ENCODE data around the gene GRM7.

Gene GRM7

DNA sequence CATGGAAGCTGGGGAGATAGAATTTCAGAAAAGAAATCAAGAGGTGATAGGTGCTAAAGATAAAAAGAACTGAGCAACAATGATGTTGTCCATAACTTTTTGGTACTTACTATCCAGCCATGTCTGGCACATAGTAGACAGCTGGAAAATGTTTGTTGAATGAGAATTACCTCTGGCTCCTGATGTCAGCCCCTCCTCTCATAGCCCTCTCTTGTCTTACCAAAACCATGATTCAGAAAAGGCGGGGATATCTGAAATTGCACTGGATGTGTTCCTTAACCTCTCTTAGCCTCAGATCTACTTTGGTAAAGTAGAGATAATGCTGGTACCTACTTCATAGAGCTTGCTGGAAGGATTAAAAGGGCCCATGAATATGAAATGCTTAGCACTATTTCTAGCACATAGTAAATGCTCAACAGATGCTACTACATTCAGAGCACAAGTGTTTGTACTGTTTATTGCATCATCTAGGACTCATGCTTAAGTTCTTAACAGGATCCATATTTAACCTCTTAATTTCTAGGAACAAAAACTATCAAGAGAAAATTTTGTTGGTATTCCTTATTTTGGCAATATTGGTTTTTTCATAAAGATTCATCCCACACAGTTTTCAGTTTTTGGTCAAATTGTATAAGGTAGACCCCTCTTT lies 859.9 kb downstream of the GRM7 start:
- DNase-seq (ENCODE audit: low spot score) = no peak

DNA sequence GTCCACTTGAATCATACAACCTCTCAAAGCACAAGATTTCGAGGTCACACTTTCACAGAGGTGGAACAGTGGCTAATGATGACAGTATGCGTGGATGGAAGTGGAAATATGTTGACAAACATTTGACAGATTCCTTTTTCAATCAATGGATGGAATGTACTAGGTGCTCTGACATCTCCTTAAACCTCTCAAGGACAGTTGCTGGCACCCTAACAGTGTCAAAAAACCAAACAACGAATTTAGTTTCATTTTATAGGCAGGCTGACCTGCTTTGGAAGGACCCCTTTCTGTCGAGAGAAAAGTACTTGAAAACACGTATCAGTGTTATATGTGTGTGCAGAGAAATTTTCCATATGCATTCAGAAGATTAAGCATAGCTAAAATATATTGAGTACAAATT lies 861.0 kb downstream of the GRM7 start:
- DNase-seq (ENCODE audit: low spot score) = no peak

DNA sequence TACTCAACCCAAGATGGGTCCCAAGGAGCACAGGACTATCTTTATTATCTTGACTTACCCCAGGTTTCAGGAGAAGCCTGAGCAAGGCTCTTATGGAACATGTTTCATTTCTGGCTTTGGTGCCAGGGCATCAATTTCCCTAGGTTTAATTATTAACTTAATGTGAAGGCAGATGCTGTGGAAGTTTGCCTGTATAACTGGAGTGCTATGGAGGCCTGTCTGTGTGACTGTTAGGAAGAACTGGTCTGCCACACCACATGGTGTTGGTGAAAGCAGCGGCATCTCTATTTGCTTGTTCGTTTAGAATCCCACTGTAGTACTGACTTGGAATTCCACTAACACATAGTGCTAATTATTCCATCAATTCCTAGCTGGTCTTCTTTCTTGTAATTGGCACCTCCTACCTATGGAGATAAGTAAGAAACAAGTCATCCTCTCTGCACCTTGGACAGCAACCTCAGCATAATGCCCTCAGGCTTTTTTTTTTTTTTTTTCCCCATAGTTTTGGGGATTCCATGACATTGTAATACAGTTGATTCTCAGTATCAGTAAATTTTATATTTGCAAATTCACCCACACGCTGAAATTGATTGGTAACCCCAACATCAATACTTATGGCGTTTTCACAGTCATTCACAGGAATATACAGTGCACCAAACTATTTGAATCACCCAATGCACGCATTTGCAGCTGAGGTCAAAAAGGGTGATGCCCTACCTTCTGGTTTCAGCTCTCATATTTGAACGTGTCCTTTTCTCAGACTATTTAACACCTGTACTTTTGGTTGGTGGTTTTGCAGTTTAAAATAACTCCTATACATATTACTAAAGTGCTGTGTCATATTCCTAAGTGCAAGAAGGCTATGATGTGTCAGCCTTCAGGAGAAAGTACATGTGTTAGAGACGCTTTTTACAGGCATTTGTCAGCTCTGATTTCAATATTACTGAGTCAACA lies 867.9 kb downstream of the GRM7 start:
- DNase-seq (ENCODE audit: low spot score) = no peak

DNA sequence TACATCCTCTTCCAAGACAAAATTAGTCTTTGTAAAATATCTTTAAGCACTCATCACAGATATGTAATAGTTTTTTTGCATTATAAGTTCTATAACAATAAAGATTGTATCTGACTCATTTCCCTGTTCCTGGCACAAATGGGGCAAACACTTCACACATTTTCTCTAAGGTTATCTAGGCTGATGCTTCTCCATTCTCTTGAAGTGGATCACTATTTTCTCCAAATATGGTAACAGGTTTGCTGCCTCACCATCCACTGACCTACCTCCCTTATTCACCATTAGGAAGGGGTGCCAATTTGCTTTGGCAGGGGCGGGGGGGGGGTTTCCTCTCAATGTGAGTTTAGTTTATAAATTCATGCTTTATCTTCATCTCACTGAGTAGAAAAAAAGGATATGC lies 873.0 kb downstream of the GRM7 start:
- no peak for DNase-seq (ENCODE audit: low spot score)

DNA sequence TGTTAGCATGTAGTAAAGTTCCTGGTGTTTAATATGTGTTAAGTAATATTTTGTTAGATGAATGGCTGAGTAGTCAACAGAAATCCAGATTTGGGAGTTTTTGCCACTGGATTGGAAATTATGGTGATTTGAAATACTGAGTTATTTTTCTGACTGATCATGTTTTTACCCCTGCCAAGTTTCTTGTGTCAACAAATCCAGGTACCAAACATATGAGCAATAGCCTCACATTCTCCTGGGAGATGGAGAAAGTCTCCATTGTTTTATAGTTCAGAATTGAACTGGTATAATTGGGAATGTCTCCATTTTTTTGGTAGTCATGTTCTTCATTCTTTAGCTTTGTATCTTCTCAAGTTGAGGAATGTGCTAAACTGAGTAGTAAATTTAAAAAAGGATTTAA lies 873.5 kb downstream of the GRM7 start:
- DNase-seq (ENCODE audit: low spot score) = no peak

DNA sequence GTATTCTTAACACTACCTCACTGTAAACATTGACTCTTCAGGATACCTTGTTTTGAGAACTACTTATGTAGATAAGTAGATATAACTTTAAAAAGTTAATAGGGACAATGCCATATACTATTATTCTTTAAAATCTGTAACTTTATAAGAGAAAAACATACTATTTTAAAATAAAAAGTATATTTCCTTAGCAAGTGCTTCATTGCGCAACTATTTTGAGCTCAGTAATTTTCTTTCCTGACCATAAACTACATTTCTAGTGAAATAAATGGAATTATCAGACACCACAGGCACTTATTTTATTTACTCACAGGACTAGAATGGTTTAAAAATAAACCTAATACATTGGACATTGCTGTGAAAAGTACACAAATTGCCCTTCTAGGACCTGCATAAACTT lies 876.3 kb downstream of the GRM7 start:
- no peak for DNase-seq (ENCODE audit: low spot score)

DNA sequence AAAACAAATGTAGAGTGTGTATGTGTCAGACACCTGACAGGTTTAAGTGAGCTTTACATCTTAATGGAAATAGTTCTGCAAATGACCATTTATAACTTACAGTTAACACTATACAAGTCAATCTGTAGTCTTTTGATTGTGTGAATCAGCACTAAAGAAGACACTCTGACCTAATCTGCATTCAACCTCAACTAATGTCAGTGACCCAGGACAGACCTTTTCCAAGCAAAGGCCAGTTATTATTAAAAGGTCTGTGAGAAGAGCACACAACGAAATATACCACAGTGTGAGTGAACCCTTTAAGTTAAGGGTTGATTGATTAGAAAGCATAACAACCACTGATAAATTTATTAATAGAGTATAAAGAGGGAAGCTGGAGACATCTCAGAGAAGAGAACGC lies 878.8 kb downstream of the GRM7 start:
- no peak for DNase-seq (ENCODE audit: low spot score)

DNA sequence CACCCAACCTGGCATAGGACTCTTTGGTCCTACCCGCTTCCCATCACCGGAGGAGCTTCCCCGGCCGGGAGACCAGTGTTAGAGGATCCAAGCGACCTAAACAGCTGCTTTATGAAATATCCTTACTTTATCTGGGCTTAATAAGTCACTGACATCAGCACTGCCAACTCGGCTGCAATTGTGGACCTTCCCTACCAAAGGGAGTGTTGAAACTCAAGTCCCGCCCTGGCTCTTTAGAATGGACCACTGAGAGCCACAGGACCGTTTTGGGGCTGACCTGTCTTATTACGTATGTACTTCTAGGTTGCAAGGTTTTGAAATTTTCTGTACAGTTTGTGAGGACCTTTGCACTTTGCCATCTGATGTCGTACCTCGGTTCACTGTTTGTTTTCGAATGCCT lies 879.5 kb downstream of the GRM7 start:
- no peak for DNase-seq (ENCODE audit: low spot score)

DNA sequence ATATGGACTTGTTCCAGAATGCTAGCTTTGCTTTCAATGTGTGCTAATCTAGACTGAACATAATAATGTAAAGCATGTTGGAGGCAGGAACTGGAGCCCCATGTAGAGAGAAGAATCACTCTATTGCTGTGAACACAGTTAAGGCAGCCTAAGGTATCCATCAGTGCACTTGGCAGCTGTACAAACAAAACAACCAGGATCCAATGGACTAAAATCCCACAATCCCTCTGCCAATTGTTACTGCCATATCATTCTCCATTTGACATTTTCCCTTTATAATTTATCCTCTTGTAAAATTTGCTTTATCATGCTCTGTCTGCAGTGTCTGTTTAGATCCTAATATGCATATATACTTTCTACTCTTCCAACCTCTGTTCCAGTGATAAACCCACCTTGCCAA lies 883.9 kb downstream of the GRM7 start:
- no peak for DNase-seq (ENCODE audit: low spot score)

DNA sequence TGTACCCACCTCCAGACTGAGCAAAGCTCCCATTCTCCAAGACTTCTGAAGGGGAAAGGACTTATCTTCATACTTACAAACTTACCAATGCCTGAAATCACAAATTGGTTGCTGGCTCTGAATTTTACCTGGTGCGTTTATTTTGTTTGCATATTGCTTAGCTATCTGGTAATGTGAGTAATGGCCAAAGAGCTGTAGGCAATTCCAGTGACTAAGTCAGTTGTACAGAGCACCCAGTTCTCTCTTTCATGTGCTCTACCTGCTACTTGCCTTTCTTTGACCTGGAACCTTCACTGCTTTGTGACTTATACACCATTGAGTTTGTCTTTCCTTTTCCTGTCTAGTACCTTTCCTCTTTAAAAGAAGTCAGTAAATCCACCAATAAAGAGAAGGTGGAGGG lies 884.8 kb downstream of the GRM7 start:
- no peak for DNase-seq (ENCODE audit: low spot score)

DNA sequence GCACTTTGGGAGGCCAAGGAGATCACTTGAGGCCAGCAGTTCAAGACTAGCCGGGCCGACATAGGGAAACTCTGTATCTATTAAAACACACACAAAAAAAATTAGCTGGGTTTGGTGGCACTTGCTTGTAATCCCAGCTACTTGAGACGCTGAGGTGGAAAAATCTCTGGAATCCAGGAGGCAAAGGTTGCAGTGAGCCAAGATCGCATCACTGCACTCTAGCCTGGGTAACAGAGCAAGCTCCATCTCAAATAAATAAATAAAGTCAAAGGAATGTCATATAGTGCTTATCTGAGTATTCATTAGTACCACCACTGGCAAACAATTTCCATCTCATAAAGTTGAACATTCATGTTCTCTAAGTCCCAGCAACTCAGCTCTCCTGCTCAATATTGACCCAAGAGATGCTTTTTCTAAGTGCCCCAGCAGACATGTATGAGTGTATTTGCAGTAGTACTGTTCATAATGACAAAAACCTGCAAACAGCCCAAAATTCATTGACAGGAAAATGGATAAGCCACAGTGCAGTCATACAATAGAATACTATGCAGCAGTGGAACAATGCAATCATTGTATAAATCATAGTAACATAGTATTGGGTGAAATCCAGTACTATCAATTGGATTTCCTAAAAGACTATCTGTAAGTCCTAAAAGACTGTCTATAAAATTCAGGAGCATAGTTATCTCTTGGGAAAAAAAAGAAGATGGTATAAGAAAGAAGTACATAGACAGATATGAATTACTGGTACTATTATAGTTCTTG lies 889.2 kb downstream of the GRM7 start:
- DNase-seq (ENCODE audit: low spot score) = no peak

DNA sequence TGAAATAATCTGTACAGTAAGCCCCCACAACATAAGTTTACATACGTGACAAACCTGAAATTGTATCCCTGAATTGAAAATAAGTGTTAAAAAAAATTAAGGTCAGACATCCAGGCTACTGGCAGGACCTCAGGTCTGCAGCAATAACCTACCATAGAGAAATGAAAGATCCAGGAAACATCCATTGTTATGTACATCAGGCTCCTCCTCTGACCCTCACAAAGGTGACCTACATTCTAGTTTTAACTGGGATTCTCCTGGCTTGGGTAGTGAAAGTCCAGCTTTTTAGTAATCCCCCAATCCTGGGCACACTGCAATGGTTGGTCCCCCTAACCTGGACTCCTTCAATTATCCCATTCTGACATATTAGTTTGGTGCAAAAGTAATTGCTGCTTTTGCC lies 891.1 kb downstream of the GRM7 start:
- no peak for DNase-seq (ENCODE audit: low spot score)

DNA sequence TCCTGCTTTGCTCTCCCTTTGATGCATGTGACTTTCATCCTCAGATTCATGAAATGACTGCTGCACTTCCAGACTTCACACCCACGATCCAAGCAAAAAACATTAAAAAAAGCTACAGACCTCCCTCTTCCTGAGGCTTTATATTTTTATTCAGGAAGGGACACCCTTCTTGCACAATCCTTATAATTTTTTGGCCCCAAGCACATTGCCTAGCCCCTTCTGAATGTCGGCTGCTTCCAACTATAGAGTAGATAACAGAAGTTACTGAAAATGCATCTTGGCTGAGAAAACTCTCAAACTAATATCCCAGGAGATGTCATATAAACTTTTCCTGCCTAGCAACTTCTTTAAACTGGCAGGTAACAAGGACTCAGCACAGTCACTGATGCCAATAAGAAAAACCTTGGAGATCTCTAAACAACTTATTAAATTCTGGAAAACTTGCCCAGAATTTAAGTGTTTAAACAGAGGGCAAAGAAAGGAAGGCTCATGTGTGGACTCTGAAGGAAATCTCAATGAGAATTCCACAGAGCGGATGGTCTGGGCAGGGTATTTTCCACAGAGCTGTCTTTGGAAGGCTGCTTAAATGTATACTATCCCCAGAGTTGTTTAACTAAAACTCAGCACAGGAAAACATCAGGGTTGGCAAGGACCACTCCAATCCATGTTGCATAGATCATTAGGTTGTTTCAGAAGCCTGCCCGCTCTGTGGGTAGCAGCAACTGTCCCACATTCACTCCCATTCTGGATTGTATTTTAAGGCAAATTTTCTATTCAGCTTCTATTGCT lies 893.9 kb downstream of the GRM7 start:
- no peak for DNase-seq (ENCODE audit: low spot score)

DNA sequence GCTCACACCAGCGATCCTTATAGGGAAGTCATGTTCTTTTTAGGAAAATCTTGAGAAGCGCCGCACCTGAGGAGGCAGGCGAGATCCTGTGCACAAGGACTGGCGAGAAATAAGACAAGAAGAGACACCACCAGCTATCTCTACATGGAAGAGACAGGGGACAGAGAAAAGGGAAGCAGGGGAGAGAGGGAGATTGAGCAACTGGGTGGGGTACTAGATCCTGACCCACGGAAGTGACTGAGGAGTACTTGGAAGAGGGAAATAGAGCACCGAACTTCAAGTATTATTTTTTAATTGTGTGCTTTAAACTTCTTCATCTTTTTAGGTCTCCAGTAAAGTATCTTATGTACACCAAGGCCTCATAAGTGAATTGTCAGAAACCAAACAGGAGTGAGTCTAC lies 898.7 kb downstream of the GRM7 start:
- no peak for DNase-seq (ENCODE audit: low spot score)

DNA sequence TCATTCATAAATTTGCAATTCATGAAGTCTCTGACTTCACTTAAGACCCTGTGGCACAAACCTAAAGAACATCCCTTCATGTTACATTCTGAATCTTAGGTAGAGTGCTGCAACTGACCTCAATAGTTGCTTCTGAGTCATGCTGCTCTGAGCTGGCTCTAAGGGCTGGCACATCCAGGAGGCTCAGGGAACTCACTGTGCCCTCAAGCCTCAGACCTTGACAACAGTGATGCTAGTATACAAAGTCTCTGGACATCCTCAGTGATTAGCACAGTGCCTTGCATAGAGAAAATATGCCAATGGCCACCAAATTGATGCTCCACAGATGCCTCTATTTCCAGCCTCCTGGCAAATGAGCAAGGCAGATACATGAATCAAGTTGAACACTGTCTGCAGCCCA lies 899.8 kb downstream of the GRM7 start:
- no peak for DNase-seq (ENCODE audit: low spot score)

DNA sequence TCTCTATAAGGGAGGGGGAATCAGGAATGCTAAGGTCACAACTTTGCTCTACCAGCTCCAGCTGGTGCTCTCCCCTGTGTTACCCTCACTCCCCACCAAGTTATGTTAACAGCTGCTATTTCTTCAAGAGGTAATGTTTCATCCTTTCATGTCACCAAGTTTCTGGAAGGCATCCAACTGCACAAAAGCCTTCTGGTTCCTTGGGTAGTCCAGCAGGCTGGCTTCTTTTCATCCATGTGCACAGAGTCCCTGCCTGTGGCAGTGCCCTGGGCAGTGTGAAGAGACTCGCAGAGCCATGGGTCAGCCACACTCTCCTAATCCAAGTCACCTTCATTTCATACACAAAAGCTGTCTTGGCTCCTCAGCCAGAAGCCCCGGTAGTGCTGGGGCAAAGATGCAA lies 903.2 kb downstream of the GRM7 start:
- DNase-seq (ENCODE audit: low spot score) = no peak

DNA sequence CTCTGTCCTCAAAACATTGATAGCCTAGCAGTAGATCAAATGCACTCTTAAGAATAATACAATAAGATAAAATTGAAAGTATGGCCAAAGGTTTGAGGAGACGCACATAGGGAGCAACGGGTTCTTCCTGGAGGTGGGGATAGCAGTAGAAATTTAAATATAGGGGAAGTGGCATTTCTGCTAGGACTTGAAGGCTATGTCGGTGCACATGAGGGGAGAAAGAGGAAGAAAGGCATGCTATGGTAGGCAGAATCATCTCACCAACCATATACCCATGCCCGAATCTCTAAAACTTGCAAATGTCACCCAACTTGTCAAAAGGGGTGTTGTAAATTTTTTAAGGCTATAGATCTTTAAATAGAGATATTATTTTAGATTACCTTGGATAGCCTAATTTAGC lies 905.6 kb downstream of the GRM7 start:
- no peak for DNase-seq (ENCODE audit: low spot score)

DNA sequence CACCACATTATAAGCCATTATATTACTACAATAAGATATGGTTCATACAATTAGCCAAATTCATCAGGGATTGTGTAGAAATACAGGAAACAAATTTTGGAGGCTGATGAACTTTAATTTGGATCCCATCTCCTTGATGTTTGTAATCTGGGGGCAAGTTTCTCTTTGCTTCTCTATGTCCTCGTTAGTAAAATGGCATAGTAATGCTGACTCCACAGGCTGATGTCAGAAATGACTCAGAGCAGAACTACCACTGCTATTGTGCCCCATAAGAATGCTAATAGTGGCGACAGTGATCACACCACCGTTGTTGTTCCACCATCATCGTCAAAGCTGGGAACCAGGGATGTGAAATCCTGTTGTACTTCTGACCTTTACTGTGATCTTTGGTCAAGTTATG lies 918.4 kb downstream of the GRM7 start:
- DNase-seq (ENCODE audit: low spot score) = no peak

DNA sequence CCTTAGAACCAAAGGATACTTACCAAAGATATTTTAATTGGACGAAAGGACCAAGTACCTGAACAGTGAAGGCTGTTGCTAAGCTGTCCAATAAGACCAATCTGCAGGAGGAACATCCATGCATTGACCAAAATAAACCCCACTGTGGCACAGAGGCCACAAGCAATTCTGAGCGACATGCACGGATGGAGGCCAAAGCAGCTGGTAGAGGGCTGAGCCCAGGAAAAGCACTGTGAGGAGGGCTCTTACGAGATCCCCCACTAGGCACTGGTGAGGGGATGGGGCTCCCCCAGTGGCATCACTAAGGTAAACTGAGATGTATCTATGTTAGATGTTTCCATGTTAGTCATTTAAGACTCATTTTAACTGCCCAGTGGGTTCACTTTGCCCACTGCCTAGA lies 920.5 kb downstream of the GRM7 start:
- no peak for DNase-seq (ENCODE audit: low spot score)

DNA sequence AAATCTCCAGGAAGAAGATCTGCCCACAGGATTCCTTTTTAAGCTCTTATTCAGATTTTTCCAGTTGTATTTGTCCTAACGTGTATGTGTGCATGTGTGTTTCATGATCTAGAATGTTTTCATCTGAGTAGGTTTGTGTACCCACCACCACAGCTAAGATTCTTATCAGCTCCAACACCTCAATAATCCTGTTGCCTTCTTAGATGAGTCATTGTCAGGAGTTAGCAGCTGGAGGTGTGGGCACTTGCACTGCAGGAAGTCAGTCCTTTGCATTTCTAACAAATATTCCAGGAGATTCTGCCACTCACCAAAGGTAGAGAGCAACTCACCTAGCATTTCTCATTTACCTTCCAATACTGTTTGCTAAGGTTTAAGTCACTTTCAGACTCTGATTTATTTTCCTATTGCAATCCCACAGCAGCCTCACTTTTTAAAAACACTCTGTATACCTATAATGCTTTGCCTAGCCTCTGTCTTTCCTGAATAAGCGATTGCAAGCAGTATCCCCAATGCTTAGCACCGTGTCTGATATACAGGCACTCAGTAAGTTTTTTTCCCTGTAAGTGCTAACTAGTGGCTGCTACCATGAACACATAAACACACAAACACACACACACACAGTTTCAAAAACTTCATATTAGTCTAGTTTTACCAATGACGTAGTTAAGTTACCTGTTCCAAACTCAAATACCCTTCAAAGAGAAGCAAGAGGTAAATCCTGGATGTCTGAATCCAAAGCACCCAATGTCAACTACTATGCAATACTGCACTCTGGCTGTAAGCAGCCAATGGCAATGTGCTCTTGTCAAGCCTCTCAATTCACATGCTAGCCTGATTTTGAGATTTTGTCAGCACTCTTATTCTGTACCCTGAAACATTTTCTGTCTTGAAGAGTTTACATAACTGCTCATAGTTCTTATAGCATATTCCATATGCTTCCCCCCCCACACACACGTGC lies 927.2 kb downstream of the GRM7 start:
- DNase-seq (ENCODE audit: low spot score) = no peak

DNA sequence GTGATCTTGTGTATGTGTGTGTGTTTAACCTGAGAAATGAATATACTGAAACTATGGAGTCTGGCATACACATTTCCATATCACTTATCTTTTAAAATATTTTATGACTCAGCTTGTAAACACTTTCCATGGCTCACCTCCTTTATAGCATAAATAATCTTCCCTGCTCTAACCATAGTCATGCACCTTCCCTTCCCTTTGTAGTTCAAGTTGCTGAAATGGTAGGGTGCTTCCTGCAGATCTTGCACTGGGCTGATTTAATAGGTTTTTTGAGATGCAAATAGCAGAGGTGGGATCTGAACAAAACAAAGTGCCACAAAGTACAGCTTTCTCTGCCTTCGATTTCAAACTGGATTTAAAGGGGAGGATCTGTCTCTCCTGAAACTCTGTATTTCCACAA lies 928.0 kb downstream of the GRM7 start:
- no peak for DNase-seq (ENCODE audit: low spot score)
